Left ventricle myocardium inferior (tissue), 1 donor: Measurements from ENCODE around the gene IGF2R. TPM values are rescaled to one million over a fixed set of nuclear protein-coding genes. Genes with fewer than 3 reads are reported as not detected.
"Not testable (repeated sequence)": the region's sequence is repeated elsewhere in the genome, so short reads cannot be mapped to it uniquely, and the experiment has no call there.

ENCODE experiments used
- DNase-seq: peaks from one replicate; pipeline ENCODE4 v3.0.0-alpha.2; 2020
- H3K27ac ChIP-seq: fragments of 200-600 bp; replicated peaks from 2 replicates; pipeline ENCODE4 v1.8.0; 2021
- H3K27me3 ChIP-seq: fragments of 200-600 bp; 2 replicates; pipeline ENCODE4 v1.8.0; 2021; ENCODE audit warnings: low read depth
- H3K36me3 ChIP-seq: fragments of 200-600 bp; 2 replicates; pipeline ENCODE4 v1.8.0; 2021
- H3K4me1 ChIP-seq: fragments of 200-600 bp; 2 replicates; pipeline ENCODE4 v1.8.0; 2021
- H3K4me3 ChIP-seq: fragments of 200-600 bp; 2 replicates; pipeline ENCODE4 v1.8.0; 2021; ENCODE audit warnings: mild to moderate bottlenecking, moderate library complexity
- H3K9me3 ChIP-seq: fragments of 200-600 bp; replicated peaks from 2 replicates; pipeline ENCODE4 v1.8.0; 2021
- intact Hi-C: fragments of 100-400 bp; cut with micrococcal nuclease; formaldehyde crosslinking; loops from one replicate; pipeline ENCODE4 v1.11.0; 2022
- total RNA-seq: library from RNA; stranded (reverse); fragmentation: NEBNext Ultra II Directional; extraction: Animal tissue kit (Norgen Biotek cat#: 25700); gene quantifications from one replicate; pipeline ENCODE4 v1.2.1, GENCODE V29; 2021
- TF ChIP-seq, protein P1 (sequence below): fragments of 200-600 bp; IDR thresholded peaks from 2 replicates; pipeline ENCODE4 v1.8.0; 2021; ENCODE audit warnings: antibody characterized with exemption, mild to moderate bottlenecking, borderline replicate concordance
- donor health status: DM: no; HTN: yes; CAD: no; lungs with severe emphysema.

The IGF2R gene
- total RNA-seq, 1 donor from 2014 or later: 66.8 TPM

DNA sequence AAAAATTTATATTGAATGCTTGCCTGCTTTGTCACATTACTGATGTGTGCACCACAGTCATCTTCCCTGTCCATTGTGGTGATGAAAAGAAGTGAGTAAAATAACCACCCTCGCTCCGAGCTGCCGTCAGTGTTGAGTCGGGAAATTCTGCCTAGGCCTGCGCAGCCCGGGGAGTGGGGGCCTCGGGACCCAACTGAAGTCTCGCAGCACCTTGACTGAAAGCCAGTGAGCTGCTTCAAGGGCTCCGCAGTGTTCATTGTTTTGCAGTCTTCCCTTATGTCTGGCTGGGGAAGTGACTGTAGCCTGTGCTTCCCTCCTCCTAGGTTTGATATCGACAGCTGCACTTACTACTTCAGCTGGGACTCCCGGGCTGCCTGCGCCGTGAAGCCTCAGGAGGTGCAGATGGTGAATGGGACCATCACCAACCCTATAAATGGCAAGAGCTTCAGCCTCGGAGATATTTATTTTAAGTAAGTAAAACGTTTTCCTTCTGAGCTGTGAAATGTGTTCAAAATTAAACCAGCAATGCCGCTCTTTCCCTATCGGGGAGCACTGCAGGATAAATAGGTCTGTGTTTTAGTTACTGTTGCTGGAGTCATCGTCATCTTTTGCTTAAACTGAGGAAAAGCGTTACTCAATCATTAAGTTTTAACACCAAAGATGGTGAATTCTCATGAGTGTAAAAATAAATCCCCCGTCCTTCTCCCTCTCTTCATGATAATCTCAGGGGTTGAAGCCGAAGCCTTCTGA is 120.1 kb downstream of the IGF2R start:
- TF ChIP-seq, protein P1, sequence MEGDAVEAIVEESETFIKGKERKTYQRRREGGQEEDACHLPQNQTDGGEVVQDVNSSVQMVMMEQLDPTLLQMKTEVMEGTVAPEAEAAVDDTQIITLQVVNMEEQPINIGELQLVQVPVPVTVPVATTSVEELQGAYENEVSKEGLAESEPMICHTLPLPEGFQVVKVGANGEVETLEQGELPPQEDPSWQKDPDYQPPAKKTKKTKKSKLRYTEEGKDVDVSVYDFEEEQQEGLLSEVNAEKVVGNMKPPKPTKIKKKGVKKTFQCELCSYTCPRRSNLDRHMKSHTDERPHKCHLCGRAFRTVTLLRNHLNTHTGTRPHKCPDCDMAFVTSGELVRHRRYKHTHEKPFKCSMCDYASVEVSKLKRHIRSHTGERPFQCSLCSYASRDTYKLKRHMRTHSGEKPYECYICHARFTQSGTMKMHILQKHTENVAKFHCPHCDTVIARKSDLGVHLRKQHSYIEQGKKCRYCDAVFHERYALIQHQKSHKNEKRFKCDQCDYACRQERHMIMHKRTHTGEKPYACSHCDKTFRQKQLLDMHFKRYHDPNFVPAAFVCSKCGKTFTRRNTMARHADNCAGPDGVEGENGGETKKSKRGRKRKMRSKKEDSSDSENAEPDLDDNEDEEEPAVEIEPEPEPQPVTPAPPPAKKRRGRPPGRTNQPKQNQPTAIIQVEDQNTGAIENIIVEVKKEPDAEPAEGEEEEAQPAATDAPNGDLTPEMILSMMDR: no peak
- H3K4me3 ChIP-seq: no peak overlapping the region
- H3K36me3 ChIP-seq: peaks cover 97% of the 10 kb centered on the region
- no peak for DNase-seq
- no peaks in the 10 kb centered on the region for H3K27me3 ChIP-seq
- peaks cover 8% of the 10 kb centered on the region for H3K4me1 ChIP-seq
- intact Hi-C loops: no loop called here
- H3K27ac ChIP-seq: no peak overlapping the region
- no peaks in the 10 kb centered on the region for H3K9me3 ChIP-seq

DNA sequence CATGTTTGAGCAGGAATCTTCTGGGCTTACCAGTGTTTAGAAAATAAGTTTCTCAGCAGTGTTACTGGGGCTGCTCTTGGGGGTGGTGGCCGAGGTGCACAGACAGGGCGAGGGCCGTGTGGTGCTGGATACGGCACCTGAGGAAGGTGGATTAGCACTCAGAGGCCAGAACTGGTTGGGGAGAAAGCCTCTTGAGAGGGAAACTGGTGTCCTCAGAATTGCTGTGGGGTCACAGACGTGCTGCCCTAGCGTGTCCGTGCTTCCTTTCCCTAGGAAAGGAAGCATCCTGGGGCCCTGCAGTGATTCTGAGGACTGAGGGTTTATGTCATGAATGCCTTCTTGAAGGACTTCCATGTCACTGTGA is 120.6 kb downstream of the IGF2R start:
- H3K4me3 ChIP-seq: no peak overlapping the region
- intact Hi-C loops: no loop called here
- no peaks in the 10 kb centered on the region for H3K9me3 ChIP-seq
- TF ChIP-seq, protein P1: no peak
- H3K27ac ChIP-seq: no peak overlapping the region
- DNase-seq: no peak
- no peaks in the 10 kb centered on the region for H3K27me3 ChIP-seq
- H3K4me1 ChIP-seq: peaks cover 8% of the 10 kb centered on the region
- H3K36me3 ChIP-seq: peaks cover 97% of the 10 kb centered on the region

DNA sequence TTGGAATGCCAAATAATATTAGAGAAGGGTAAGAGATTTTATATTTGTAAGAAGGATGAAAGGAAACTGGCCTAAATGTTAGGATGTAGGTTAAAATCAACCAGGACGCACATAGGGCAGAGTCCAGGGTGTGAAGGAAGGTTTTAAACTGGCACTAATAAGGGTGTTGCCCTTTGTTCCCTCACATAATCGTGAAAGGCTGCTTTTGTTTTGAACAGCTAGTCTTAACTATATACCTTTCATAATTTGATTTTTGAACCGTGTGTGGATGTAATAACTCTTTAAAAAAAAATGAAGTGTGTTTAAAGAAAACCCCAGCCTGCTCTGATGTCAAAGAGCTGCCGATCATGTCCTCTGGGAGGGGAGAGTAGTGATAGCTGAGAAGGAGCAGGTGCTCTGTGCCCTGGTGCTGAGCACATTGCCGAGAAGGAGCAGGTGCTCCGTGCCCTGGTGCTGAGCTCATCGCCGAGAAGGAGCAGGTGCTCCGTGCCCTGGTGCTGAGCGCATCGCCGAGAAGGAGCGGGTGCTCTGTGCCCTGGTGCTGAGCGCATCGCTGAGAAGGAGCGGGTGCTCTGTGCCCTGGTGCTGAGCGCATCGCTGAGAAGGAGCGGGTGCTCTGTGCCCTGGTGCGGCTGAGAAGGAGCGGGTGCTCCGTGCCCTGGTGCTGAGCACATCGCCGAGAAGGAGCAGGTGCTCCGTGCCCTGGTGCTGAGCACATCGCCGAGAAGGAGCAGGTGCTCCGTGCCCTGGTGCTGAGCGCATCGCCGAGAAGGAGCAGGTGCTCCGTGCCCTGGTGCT is 121.8 kb downstream of the IGF2R start:
- H3K36me3 ChIP-seq: peaks cover 95% of the 10 kb centered on the region
- DNase-seq, H3K9me3 ChIP-seq, intact Hi-C loops, H3K4me3 ChIP-seq, H3K4me1 ChIP-seq, H3K27ac ChIP-seq, H3K27me3 ChIP-seq: not testable (repeated sequence)

DNA sequence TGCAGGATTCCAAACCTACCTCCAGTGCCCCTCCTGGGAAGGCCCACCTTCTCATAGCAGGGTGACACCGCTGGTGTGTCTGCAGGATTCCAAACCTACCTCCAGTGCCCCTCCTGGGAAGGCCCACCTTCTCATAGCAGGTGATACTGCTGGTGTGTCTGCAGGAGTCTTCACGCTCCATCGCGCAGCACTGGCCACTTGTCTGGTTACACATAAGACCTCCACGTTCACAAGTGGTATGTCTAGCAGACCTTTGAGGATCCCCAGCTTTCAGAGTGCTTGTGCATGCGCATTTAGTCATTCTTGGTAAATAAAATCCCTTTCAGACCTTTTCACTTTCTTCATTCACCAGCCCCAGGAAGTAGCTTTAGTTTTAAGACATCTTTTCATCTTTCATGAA is 123.3 kb downstream of the IGF2R start:
- intact Hi-C loops, H3K4me1 ChIP-seq, H3K9me3 ChIP-seq, DNase-seq, H3K27ac ChIP-seq, H3K4me3 ChIP-seq, H3K27me3 ChIP-seq: not testable (repeated sequence)
- peaks cover 95% of the 10 kb centered on the region for H3K36me3 ChIP-seq

DNA sequence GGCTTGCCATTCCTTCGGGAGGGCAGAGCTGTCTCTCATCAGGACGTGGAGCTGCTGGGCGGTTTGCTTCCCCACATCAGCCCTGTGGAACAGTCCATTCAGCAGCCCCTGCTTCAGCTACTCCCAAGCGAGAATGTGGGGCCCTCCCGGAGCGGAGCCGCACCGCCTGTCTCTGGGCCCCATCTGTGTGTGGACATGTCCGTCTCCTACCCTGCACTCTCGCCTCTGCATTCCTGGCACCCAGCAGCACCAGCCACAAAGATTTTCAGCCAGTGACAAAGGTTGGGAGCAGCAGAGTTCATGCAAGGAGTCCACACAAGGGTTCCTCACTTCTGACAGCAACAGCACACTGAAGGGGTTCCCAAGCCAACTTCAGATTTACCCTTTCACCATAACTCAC is 123.7 kb downstream of the IGF2R start:
- Histone ChIP-seq H3K27me3 (no peaks in the 10 kb centered on the region), H3K9me3 (no peaks in the 10 kb centered on the region), H3K4me1 (peaks cover 8% of the 10 kb centered on the region), H3K4me3 (no peak overlapping the region), H3K36me3 (peaks cover 95% of the 10 kb centered on the region), H3K27ac (no peak overlapping the region)
- intact Hi-C loops: no loop called here
- DNase-seq: no peak
- TF ChIP-seq, protein P1: no peak

DNA sequence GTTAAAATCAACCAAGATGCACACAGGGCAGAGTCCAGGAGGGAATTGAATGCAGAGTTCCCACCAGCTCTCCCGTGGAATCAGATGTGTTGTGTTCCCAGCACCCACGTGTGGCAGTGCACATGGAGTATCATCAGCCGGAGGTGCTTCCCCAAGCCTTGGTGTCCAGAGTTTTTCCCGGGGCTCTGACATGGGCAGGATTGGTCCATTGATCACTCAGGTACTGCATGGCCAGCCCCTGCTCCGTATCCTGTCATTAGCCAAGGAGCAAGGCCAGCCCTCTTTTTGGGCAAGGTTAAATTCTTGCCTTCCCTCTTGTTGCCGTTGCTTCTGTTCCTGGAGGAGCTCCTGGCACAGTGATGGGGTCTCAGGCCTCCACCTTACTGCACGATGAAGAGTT is 124.2 kb downstream of the IGF2R start:
- Histone ChIP-seq H3K27me3 (no peaks in the 10 kb centered on the region), H3K9me3 (no peaks in the 10 kb centered on the region), H3K27ac (no peak overlapping the region), H3K36me3 (peaks cover 95% of the 10 kb centered on the region), H3K4me3 (no peak overlapping the region), H3K4me1 (peaks cover 7% of the 10 kb centered on the region)
- intact Hi-C loops: no loop called here
- DNase-seq: no peak
- TF ChIP-seq, protein P1: no peak
